Stomach (tissue), 9 donors: ENCODE measurements around the gene CTSA. TPM values are rescaled to one million over a fixed set of nuclear protein-coding genes. Genes with fewer than 3 reads are reported as not detected.
A peak's percentile ranks its signal among the peaks of the same experiment; 100 is the strongest.

Source experiments
- DNase-seq, 2 donors: peaks; one replicate each; pipeline versions ENCODE4 v3.0.0 to v3.0.0-alpha.2; 2013 to 2019
- H3K27ac ChIP-seq, 5 donors: fragments of 200-600 bp in 4 of 5; sonication (generic) in 4 of 5; one replicate each; pipeline ENCODE4 v1.5.1; 2013 to 2019; ENCODE audit warnings: mild to moderate bottlenecking in 1 of 5, moderate library complexity in 1 of 5
- H3K27me3 ChIP-seq, 3 donors: fragments of 200-600 bp; sonication (generic); one replicate each; pipeline ENCODE4 v1.5.1; 2017 to 2019; ENCODE audit warnings: mixed run types in 1 of 3
- H3K36me3 ChIP-seq, 4 donors: fragments of 200-600 bp; sonication (generic); 1 replicate in 3 of 4; 2 replicates in 1 of 4; pipeline ENCODE4 v1.5.1; 2016 to 2019
- H3K4me1 ChIP-seq, 4 donors: fragments of 200-600 bp; sonication (generic); one replicate each; pipeline ENCODE4 v1.5.1; 2016 to 2019
- H3K4me3 ChIP-seq, 4 donors: fragments of 200-600 bp; sonication (generic) in 3 of 4; one replicate each; pipeline ENCODE4 v1.5.1; 2016 to 2019; ENCODE audit warnings: mild to moderate bottlenecking in 1 of 4
- H3K9me3 ChIP-seq, 4 donors: fragments of 200-600 bp; sonication (generic); one replicate each; pipeline ENCODE4 v1.5.1; 2016 to 2019
- CTCF ChIP-seq, 7 experiments: fragments of 450-650 bp in 4 of 7; fragments of 200-600 bp in 3 of 7; sonication (generic) in 3 of 7; IDR thresholded peaks; one replicate each; pipeline ENCODE4 v1.5.1; 2016 to 2019; ENCODE audit warnings: antibody characterized with exemption in 7 of 7, control low read depth in 2 of 7, mild to moderate bottlenecking in 1 of 7
- EP300 ChIP-seq: sonication (generic); formaldehyde crosslinking; IDR thresholded peaks from one replicate; pipeline ENCODE4 v1.6.1; 2017; ENCODE audit warnings: antibody characterized with exemption
- POLR2A ChIP-seq, 4 donors: fragments of 450-650 bp; IDR thresholded peaks; one replicate each; pipeline ENCODE4 v1.6.1; 2016; ENCODE audit warnings: antibody characterized with exemption in 4 of 4, control low read depth in 2 of 4, mild to moderate bottlenecking in 1 of 4, moderate library complexity in 1 of 4
- POLR2AphosphoS5 ChIP-seq, 3 donors: sonication (generic); formaldehyde crosslinking; IDR thresholded peaks; one replicate each; pipeline ENCODE4 v1.6.1; 2016; ENCODE audit warnings: antibody characterized with exemption in 3 of 3
- WGBS, 5 donors: extraction: QIAGEN DNeasy Blood & Tissue Kit in 3 of 5; methylation state at CpG; one replicate each; pipeline versions ENCODE4 v1.1.5 to v1.1.7; 2013 to 2018; 5-methylcytosine and 5-hydroxymethylcytosine counted together
- intact Hi-C: fragments of 100-400 bp; cut with DNase I; formaldehyde crosslinking; loops from one replicate; pipeline ENCODE4 v1.15.1; 2023; ENCODE audit warnings: low total_unique reads
- polyA plus RNA-seq, 3 donors: library from polyadenylated mRNA; stranded (reverse); fragments of 200-250 nt; gene quantifications; one replicate each; pipeline ENCODE4 v1.2.3, GENCODE V29; 2013
- total RNA-seq, 5 donors: library from RNA; depleted of rRNA; stranded (reverse); fragments of >200 nt; gene quantifications; one replicate each; pipeline versions ENCODE4 v1.1.0 to v1.2.3, GENCODE V29; 2014 to 2016
- donor health status: healthy with polysubstance abuse.
- donor health status: Bipolar disorder and iron deficiency.
- donor health status: healthy.

CTSA gene
- total and polyA plus RNA-seq, 8 donors = 29.9 to 292 (median 68.7) TPM

- peak; percentile 50 to 91 for DNase-seq
- intact Hi-C loops = no loop called here
- Histone ChIP-seq H3K4me1 (peaks cover 11 to 48% (median 31%) of the 10 kb centered on the region in 4 donors), H3K27me3 (no peaks in the 10 kb centered on the region), H3K36me3 (peaks cover 14 to 21% (median 21%) of the 10 kb centered on the region in 4 donors), H3K27ac (peak overlapping the region; percentile 100), H3K9me3 (no peaks in the 10 kb centered on the region), H3K4me3 (peak overlapping the region; percentile 73 to 100 (median 99))
- no peak for TF ChIP-seq CTCF (IDR thresholded peaks at IDR 0.05)
- 0% methylated on average over 12 to 34 of the region's 34 CpGs for WGBS, 5 donors
Observed at GRCh38 chr20:45934046-45934585, 43.0 kb downstream of the CTSA start.

GRCh38 chr20:45934586-45935415 is 43.7 kb downstream of the CTSA start, which contains the start of gene PCIF1:
TSS of gene PCIF1 (plus strand) at chr20:45934683. CDS start at chr20:45939000, 4,317 bp downstream.
- H3K4me1 ChIP-seq = peaks cover 11 to 48% (median 31%) of the 10 kb centered on the region in 4 donors
- H3K36me3 ChIP-seq = peaks cover 21 to 28% (median 28%) of the 10 kb centered on the region in 4 donors
- H3K27ac ChIP-seq = peak within 1 kb of the TSS; percentile 100
- no peaks in the 10 kb centered on the region for H3K27me3 ChIP-seq
- H3K4me3 ChIP-seq = peak within 1 kb of the TSS; percentile 73 to 100 (median 99)
- peak in 1 of 7 experiments; percentile 12 for TF ChIP-seq CTCF (IDR thresholded peaks at IDR 0.05)
- peak; percentile 98 to 100 (median 99) for TF ChIP-seq POLR2AphosphoS5 (IDR thresholded peaks at IDR 0.05)
- no peak for TF ChIP-seq EP300
- TF ChIP-seq POLR2A (IDR thresholded peaks at IDR 0.05) = peak in 2 of 4 donors; percentile 67 to 83
- WGBS, 5 donors = 0% methylated on average over 10 to 99 of the region's 102 CpGs
- intact Hi-C loops = no loop called here
- no peaks in the 10 kb centered on the region for H3K9me3 ChIP-seq
- peak; percentile 99 for DNase-seq

- no peaks in the 10 kb centered on the region for H3K27me3 ChIP-seq
- H3K4me3 ChIP-seq = peak overlapping the region; percentile 73 to 100 (median 99)
- H3K27ac ChIP-seq = peak overlapping the region; percentile 78 to 100 (median 100)
- intact Hi-C loops = no loop called here
- no peak for DNase-seq
- H3K4me1 ChIP-seq = peaks cover 11 to 48% (median 31%) of the 10 kb centered on the region in 4 donors
- H3K9me3 ChIP-seq = no peaks in the 10 kb centered on the region
- 5 to 11% (median 9%) methylated on average over 21 of the region's 21 CpGs for WGBS, 5 donors
- TF ChIP-seq POLR2AphosphoS5 (IDR thresholded peaks at IDR 0.05) (peak in 1 of 3 donors; percentile 15), CTCF (IDR thresholded peaks at IDR 0.05) (no peak)
- peaks cover 28 to 35% (median 35%) of the 10 kb centered on the region in 4 donors for H3K36me3 ChIP-seq
Observed at GRCh38 chr20:45935416-45936046, 44.4 kb downstream of the CTSA start.

- Histone ChIP-seq H3K27me3 (no peaks in the 10 kb centered on the region), H3K4me3 (no peak overlapping the region), H3K4me1 (peaks cover 11 to 46% (median 29%) of the 10 kb centered on the region in 4 donors), H3K27ac (no peak overlapping the region), H3K36me3 (peaks cover 46 to 57% (median 57%) of the 10 kb centered on the region in 4 donors), H3K9me3 (no peaks in the 10 kb centered on the region)
- TF ChIP-seq POLR2A (IDR thresholded peaks at IDR 0.05) (no peak), EP300 (no peak), CTCF (IDR thresholded peaks at IDR 0.05) (no peak), POLR2AphosphoS5 (IDR thresholded peaks at IDR 0.05) (no peak)
- no peak for DNase-seq
- intact Hi-C loops = no loop called here
- WGBS, 5 donors = 56 to 71% (median 65%) methylated on average over 2 of the region's 2 CpGs
Observed at GRCh38 chr20:45937765-45938164, 46.6 kb downstream of the CTSA start.
